HUES48 (cell line): ENCODE results near the gene SLC6A19.

Source experiments
- H3K27ac ChIP-seq: one replicate; pipeline ENCODE4 v1.7.0; 2013; ENCODE audit warnings: low read depth, low read length, inconsistent platforms
- H3K27me3 ChIP-seq: 2 replicates; pipeline ENCODE4 v1.6.1; 2013; ENCODE audit warnings: mild to moderate bottlenecking, low read length; ENCODE audit not compliant: control insufficient read depth, insufficient read depth
- H3K36me3 ChIP-seq: 2 replicates; pipeline ENCODE4 v1.6.1; 2013; ENCODE audit warnings: low read length; ENCODE audit not compliant: control insufficient read depth, insufficient read depth
- H3K4me1 ChIP-seq: 2 replicates; pipeline ENCODE4 v1.6.1; 2013; ENCODE audit warnings: mild to moderate bottlenecking, low read length; ENCODE audit not compliant: control insufficient read depth, insufficient read depth
- H3K4me3 ChIP-seq: 2 replicates; pipeline ENCODE4 v1.5.1; 2013; ENCODE audit warnings: mild to moderate bottlenecking, low read depth, low read length
- H3K9ac ChIP-seq: 2 replicates; pipeline ENCODE4 v1.6.1; 2013; ENCODE audit warnings: mild to moderate bottlenecking, low read depth, low read length, moderate library complexity
- H3K9me3 ChIP-seq: 2 replicates; pipeline ENCODE4 v1.6.1; 2013; ENCODE audit warnings: low read length; ENCODE audit not compliant: control insufficient read depth, insufficient read depth

Gene SLC6A19

GRCh38 chr5:1167728-1168709 lies 33.4 kb upstream of the SLC6A19 start:
- Histone ChIP-seq H3K4me3 (no peak overlapping the region), H3K4me1 (no peaks in the 10 kb centered on the region), H3K36me3 (no peaks in the 10 kb centered on the region)

GRCh38 chr5:1168796-1169195 lies 32.6 kb upstream of the SLC6A19 start:
- Histone ChIP-seq H3K4me3 (no peak overlapping the region), H3K9me3 (no peaks in the 10 kb centered on the region), H3K27me3 (no peaks in the 10 kb centered on the region)

More at GRCh38 chr5:1167728-1168709, 33.4 kb upstream of the SLC6A19 start:
- Histone ChIP-seq H3K9me3 (no peaks in the 10 kb centered on the region), H3K27ac (no peak overlapping the region), H3K9ac (no peak overlapping the region), H3K27me3 (no peaks in the 10 kb centered on the region)

GRCh38 chr5:1169211-1170115 lies 31.9 kb upstream of the SLC6A19 start:
- H3K9me3 ChIP-seq = no peaks in the 10 kb centered on the region
- H3K4me3 ChIP-seq = no peak overlapping the region
- H3K4me1 ChIP-seq = no peaks in the 10 kb centered on the region
- H3K9ac ChIP-seq = no peak overlapping the region
- no peaks in the 10 kb centered on the region for H3K36me3 ChIP-seq
- H3K27me3 ChIP-seq = no peaks in the 10 kb centered on the region
- no peak overlapping the region for H3K27ac ChIP-seq

More at GRCh38 chr5:1168796-1169195, 32.6 kb upstream of the SLC6A19 start:
- Histone ChIP-seq H3K4me1 (no peaks in the 10 kb centered on the region), H3K36me3 (no peaks in the 10 kb centered on the region), H3K27ac (no peak overlapping the region), H3K9ac (no peak overlapping the region)

- Histone ChIP-seq H3K36me3 (no peaks in the 10 kb centered on the region), H3K4me3 (no peak overlapping the region), H3K9ac (no peak overlapping the region)
Observed at GRCh38 chr5:1171340-1171941, 30.0 kb upstream of the SLC6A19 start.

GRCh38 chr5:1172007-1172581 lies 29.3 kb upstream of the SLC6A19 start:
- Histone ChIP-seq H3K27me3 (no peaks in the 10 kb centered on the region), H3K4me1 (no peaks in the 10 kb centered on the region), H3K27ac (no peak overlapping the region), H3K9me3 (no peaks in the 10 kb centered on the region), H3K36me3 (no peaks in the 10 kb centered on the region), H3K4me3 (no peak overlapping the region), H3K9ac (no peak overlapping the region)

More at GRCh38 chr5:1171340-1171941, 30.0 kb upstream of the SLC6A19 start:
- Histone ChIP-seq H3K9me3 (no peaks in the 10 kb centered on the region), H3K27me3 (no peaks in the 10 kb centered on the region), H3K4me1 (no peaks in the 10 kb centered on the region), H3K27ac (no peak overlapping the region)

GRCh38 chr5:1172670-1173404 lies 28.6 kb upstream of the SLC6A19 start:
- H3K4me1 ChIP-seq = no peaks in the 10 kb centered on the region
- H3K4me3 ChIP-seq = no peak overlapping the region
- no peak overlapping the region for H3K9ac ChIP-seq
- H3K27ac ChIP-seq = no peak overlapping the region
- H3K27me3 ChIP-seq = no peaks in the 10 kb centered on the region
- no peaks in the 10 kb centered on the region for H3K9me3 ChIP-seq
- H3K36me3 ChIP-seq = no peaks in the 10 kb centered on the region

- Histone ChIP-seq H3K4me3 (no peak overlapping the region), H3K9ac (no peak overlapping the region), H3K36me3 (no peaks in the 10 kb centered on the region), H3K4me1 (no peaks in the 10 kb centered on the region), H3K9me3 (no peaks in the 10 kb centered on the region), H3K27ac (no peak overlapping the region), H3K27me3 (no peaks in the 10 kb centered on the region)
Observed at GRCh38 chr5:1173485-1174070, 27.8 kb upstream of the SLC6A19 start.

- H3K27ac ChIP-seq = no peak overlapping the region
- H3K36me3 ChIP-seq = no peaks in the 10 kb centered on the region
- no peaks in the 10 kb centered on the region for H3K4me1 ChIP-seq
- H3K27me3 ChIP-seq = no peaks in the 10 kb centered on the region
- no peaks in the 10 kb centered on the region for H3K9me3 ChIP-seq
- no peak overlapping the region for H3K9ac ChIP-seq
- H3K4me3 ChIP-seq = no peak overlapping the region
Observed at GRCh38 chr5:1174122-1174936, 27.1 kb upstream of the SLC6A19 start.

GRCh38 chr5:1175015-1175414 lies 26.4 kb upstream of the SLC6A19 start:
- Histone ChIP-seq H3K9ac (no peak overlapping the region), H3K9me3 (no peaks in the 10 kb centered on the region), H3K27ac (no peak overlapping the region), H3K27me3 (no peaks in the 10 kb centered on the region), H3K4me3 (no peak overlapping the region), H3K36me3 (no peaks in the 10 kb centered on the region), H3K4me1 (no peaks in the 10 kb centered on the region)
